ENCODE results near the gene PCGF3. TPM values are rescaled to one million over a fixed set of nuclear protein-coding genes. Genes with fewer than 3 reads are reported as not detected.

Gene PCGF3
- total RNA-seq, 1 experiment from 2014 or later: 83.9 TPM

- no peak overlapping the region for H3K27ac ChIP-seq (ENCODE audit: low read depth, low read length, poor library complexity, severe bottlenecking)
- peaks cover 11% of the 10 kb centered on the region for H3K27me3 ChIP-seq (replicated peaks; ENCODE audit: insufficient read depth, low read depth, low read length, poor library complexity)
- CTCF ChIA-PET: no interaction called here
- no TSS peak for BruUV-seq (replicated peaks)
- intact Hi-C loops (cut with micrococcal nuclease; ENCODE audit: unreplicated experiment): no loop called here
- H3K9me3 ChIP-seq (ENCODE audit: low read depth, low read length, poor library complexity, severe bottlenecking): no peaks in the 10 kb centered on the region
- DNase-seq (ENCODE audit: low spot score): peak; percentile 52
- no peaks in the 10 kb centered on the region for H3K36me3 ChIP-seq (ENCODE audit: insufficient read depth, low read length, poor library complexity, severe bottlenecking)
- H3K4me1 ChIP-seq (ENCODE audit: insufficient read depth, low read length, poor library complexity, severe bottlenecking): no peaks in the 10 kb centered on the region
- 0 out of 2 replicates have a peak, but pooled peaks have one; percentile 35 for TF ChIP-seq CTCF (conservative IDR thresholded peaks at IDR 0.05; ENCODE audit: low read depth, low read length)
- no peak for TF ChIP-seq EZH2 (IDR thresholded peaks at IDR 0.05; ENCODE audit: borderline replicate concordance, low read depth, low read length, poor library complexity, severe bottlenecking)
- POLR2A ChIA-PET (ENCODE audit: low non-redundant PET): no interaction called here
- H3K4me3 ChIP-seq (ENCODE audit: low read depth, low read length, poor library complexity, severe bottlenecking): peak overlapping the region; percentile 36
These were observed 86.4 kb downstream of the PCGF3 start for GRCh38 chr4:791898-792625.

- POLR2A ChIA-PET (ENCODE audit: low non-redundant PET): no interaction called here
These were observed 87.0 kb downstream of the PCGF3 start for GRCh38 chr4:792626-793092.

GRCh38 chr4:793093-793861 lies 87.6 kb downstream of the PCGF3 start:
- ChIA-PET CTCF (no interaction called here), POLR2A (ENCODE audit: low non-redundant PET) (no interaction called here)
- TF ChIP-seq EZH2 (IDR thresholded peaks at IDR 0.05; ENCODE audit: borderline replicate concordance, low read depth, low read length, poor library complexity, severe bottlenecking) (no peak), CTCF (conservative IDR thresholded peaks at IDR 0.05; ENCODE audit: low read depth, low read length) (no peak)
- Histone ChIP-seq H3K4me3 (ENCODE audit: low read depth, low read length, poor library complexity, severe bottlenecking) (no peak overlapping the region), H3K36me3 (ENCODE audit: insufficient read depth, low read length, poor library complexity, severe bottlenecking) (no peaks in the 10 kb centered on the region), H3K9me3 (ENCODE audit: low read depth, low read length, poor library complexity, severe bottlenecking) (no peaks in the 10 kb centered on the region), H3K4me1 (ENCODE audit: insufficient read depth, low read length, poor library complexity, severe bottlenecking) (no peaks in the 10 kb centered on the region), H3K27ac (ENCODE audit: low read depth, low read length, poor library complexity, severe bottlenecking) (no peak overlapping the region), H3K27me3 (replicated peaks; ENCODE audit: insufficient read depth, low read depth, low read length, poor library complexity) (peaks cover 11% of the 10 kb centered on the region)
- DNase-seq (ENCODE audit: low spot score): no peak
- intact Hi-C loops (cut with micrococcal nuclease; ENCODE audit: unreplicated experiment): no loop called here
- BruUV-seq (replicated peaks): no TSS peak

More at GRCh38 chr4:792626-793092, 87.0 kb downstream of the PCGF3 start:
- Histone ChIP-seq H3K4me3 (ENCODE audit: low read depth, low read length, poor library complexity, severe bottlenecking) (peak overlapping the region; percentile 36), H3K4me1 (ENCODE audit: insufficient read depth, low read length, poor library complexity, severe bottlenecking) (no peaks in the 10 kb centered on the region), H3K9me3 (ENCODE audit: low read depth, low read length, poor library complexity, severe bottlenecking) (no peaks in the 10 kb centered on the region), H3K27ac (ENCODE audit: low read depth, low read length, poor library complexity, severe bottlenecking) (no peak overlapping the region), H3K36me3 (ENCODE audit: insufficient read depth, low read length, poor library complexity, severe bottlenecking) (no peaks in the 10 kb centered on the region), H3K27me3 (replicated peaks; ENCODE audit: insufficient read depth, low read depth, low read length, poor library complexity) (peaks cover 11% of the 10 kb centered on the region)
- CTCF ChIA-PET: no interaction called here
- BruUV-seq (replicated peaks): no TSS peak
- TF ChIP-seq CTCF (conservative IDR thresholded peaks at IDR 0.05; ENCODE audit: low read depth, low read length) (0 out of 2 replicates have a peak, but pooled peaks have one; percentile 4), EZH2 (IDR thresholded peaks at IDR 0.05; ENCODE audit: borderline replicate concordance, low read depth, low read length, poor library complexity, severe bottlenecking) (no peak)
- DNase-seq (ENCODE audit: low spot score): no peak
- intact Hi-C loops (cut with micrococcal nuclease; ENCODE audit: unreplicated experiment): no loop called here

All from A673 (cell line).